ENCODE data around the gene CLEC9A. TPM values are rescaled to one million over a fixed set of nuclear protein-coding genes. Genes with fewer than 3 reads are reported as not detected.
A peak's percentile ranks its signal among the peaks of the same experiment; 100 is the strongest.

CLEC9A gene
- total RNA-seq (2014; rRNA removed; shearing (Covaris generic)): not detected in 2 replicates
- total RNA-seq (2022): not detected in 2 replicates
- not detected for Bru-seq, nascent RNA
- BruChase-seq, experiment 1, labeled RNA remaining after a 6-hour chase: not detected
- BruChase-seq, experiment 2, labeled RNA remaining after a 2-hour chase: not detected
- long read RNA-seq: 0 reads

- H3K9me3 ChIP-seq (ENCODE audit: low read length): no peaks in the 10 kb centered on the region
- intact Hi-C loops (cut with micrococcal nuclease; ENCODE audit: unreplicated experiment): loop anchor here (10.0 kb wide), 2 partner anchors 304 to 534 kb away; no protein-coding TSS in a partner anchor
- H4K20me1 ChIP-seq (ENCODE audit: insufficient read depth, low read length): no peaks in the 10 kb centered on the region
- no peak within 1 kb of the TSS for H3K4me3 ChIP-seq (ENCODE audit: low read depth, low read length, poor library complexity, severe bottlenecking)
- no peaks in the 10 kb centered on the region for H3K79me2 ChIP-seq (ENCODE audit: insufficient read depth, low read depth, low read length)
- no peaks in the 10 kb centered on the region for H3K4me1 ChIP-seq (ENCODE audit: insufficient read depth, low read length, poor library complexity, severe bottlenecking)
- ChIA-PET POLR2A (interaction anchor here (0.6 to 1.2 kb wide), 2 partner anchors 13 to 229 kb away, joined by 3 read pairs; no protein-coding TSS in a partner anchor), CTCF (ENCODE audit: unreplicated experiment) (no interaction called here)
- no peak within 1 kb of the TSS for H3K4me2 ChIP-seq (ENCODE audit: low read length)
- no peak within 1 kb of the TSS for H2AFZ ChIP-seq (ENCODE audit: low read length)
- DNase-seq (ENCODE audit: low spot score): no peak
- H3K9me2 ChIP-seq (ENCODE audit: insufficient read depth, low read length): no peaks in the 10 kb centered on the region
- no peak within 1 kb of the TSS for H3K27ac ChIP-seq (ENCODE audit: low read depth, low read length, poor library complexity, severe bottlenecking)
- TF ChIP-seq CTCF (conservative IDR thresholded peaks at IDR 0.05; ENCODE audit: low read length) (no peak), EZH2phosphoT487 (IDR thresholded peaks at IDR 0.05; ENCODE audit: borderline replicate concordance, low read depth, low read length) (no peak)
- no TSS peak for BruUV-seq (replicated peaks)
- H3K36me3 ChIP-seq (ENCODE audit: insufficient read depth, low read length): no peaks in the 10 kb centered on the region
These were observed at the start of gene CLEC9A for GRCh38 chr12:10030446-10030845. Gene CLEC9A (plus strand): TSS chr12:10030682. CDS start chr12:10052688, 22,006 bp downstream.

- no peaks in the 10 kb centered on the region for H3K9me2 ChIP-seq (ENCODE audit: insufficient read depth, low read length)
- no peaks in the 10 kb centered on the region for H3K4me1 ChIP-seq (ENCODE audit: insufficient read depth, low read length, poor library complexity, severe bottlenecking)
- H4K20me1 ChIP-seq (ENCODE audit: insufficient read depth, low read length): no peaks in the 10 kb centered on the region
- peak overlapping the region; percentile 22; the same call in 1 of the 2 replicates for H3K4me2 ChIP-seq (ENCODE audit: low read length)
- no peak overlapping the region for H2AFZ ChIP-seq (ENCODE audit: low read length)
- TF ChIP-seq CTCF (conservative IDR thresholded peaks at IDR 0.05; ENCODE audit: low read length): no peak
- no peak for TF ChIP-seq EZH2phosphoT487 (IDR thresholded peaks at IDR 0.05; ENCODE audit: borderline replicate concordance, low read depth, low read length)
- DNase-seq (ENCODE audit: low spot score): no peak
- CTCF ChIA-PET (ENCODE audit: unreplicated experiment): no interaction called here
- no TSS peak for BruUV-seq (replicated peaks)
- no peak overlapping the region for H3K4me3 ChIP-seq (ENCODE audit: low read depth, low read length, poor library complexity, severe bottlenecking)
- no peak overlapping the region for H3K27ac ChIP-seq (ENCODE audit: low read depth, low read length, poor library complexity, severe bottlenecking)
- intact Hi-C loops (cut with micrococcal nuclease; ENCODE audit: unreplicated experiment): no loop called here
- no peaks in the 10 kb centered on the region for H3K36me3 ChIP-seq (ENCODE audit: insufficient read depth, low read length)
- no peaks in the 10 kb centered on the region for H3K9me3 ChIP-seq (ENCODE audit: low read length)
- POLR2A ChIA-PET: interaction anchor here (0.6 to 0.7 kb wide), 2 partner anchors 173 to 1347 kb away, joined by 3 read pairs; no protein-coding TSS in a partner anchor
- no peaks in the 10 kb centered on the region for H3K79me2 ChIP-seq (ENCODE audit: insufficient read depth, low read depth, low read length)
These were observed 38.6 kb upstream of the CLEC9A start for GRCh38 chr12:9991876-9992275.

- H3K9me3 ChIP-seq (ENCODE audit: low read length): no peaks in the 10 kb centered on the region
- TF ChIP-seq EZH2phosphoT487 (IDR thresholded peaks at IDR 0.05; ENCODE audit: borderline replicate concordance, low read depth, low read length) (no peak), CTCF (conservative IDR thresholded peaks at IDR 0.05; ENCODE audit: low read length) (no peak)
- POLR2A ChIA-PET: no interaction called here
- no TSS peak for BruUV-seq (replicated peaks)
- CTCF ChIA-PET (ENCODE audit: unreplicated experiment): no interaction called here
- H3K36me3 ChIP-seq (ENCODE audit: insufficient read depth, low read length): no peaks in the 10 kb centered on the region
- intact Hi-C loops (cut with micrococcal nuclease; ENCODE audit: unreplicated experiment): no loop called here
- no peak overlapping the region for H3K27ac ChIP-seq (ENCODE audit: low read depth, low read length, poor library complexity, severe bottlenecking)
- no peak for DNase-seq (ENCODE audit: low spot score)
- no peak overlapping the region for H3K4me3 ChIP-seq (ENCODE audit: low read depth, low read length, poor library complexity, severe bottlenecking)
- no peak overlapping the region for H2AFZ ChIP-seq (ENCODE audit: low read length)
- no peaks in the 10 kb centered on the region for H3K9me2 ChIP-seq (ENCODE audit: insufficient read depth, low read length)
- H4K20me1 ChIP-seq (ENCODE audit: insufficient read depth, low read length): no peaks in the 10 kb centered on the region
- H3K79me2 ChIP-seq (ENCODE audit: insufficient read depth, low read depth, low read length): no peaks in the 10 kb centered on the region
- no peaks in the 10 kb centered on the region for H3K4me1 ChIP-seq (ENCODE audit: insufficient read depth, low read length, poor library complexity, severe bottlenecking)
- H3K4me2 ChIP-seq (ENCODE audit: low read length): peak overlapping the region; percentile 22; the same call in 1 of the 2 replicates
These were observed 38.2 kb upstream of the CLEC9A start for GRCh38 chr12:9992296-9992695.

Measured in OCI-LY7 (cell line).